Epithelial cell of esophagus (primary cell): Measurements from ENCODE around the gene LTA.
A peak's percentile ranks its signal among the peaks of the same experiment; 100 is the strongest.
"Not testable (repeated sequence)": the region's sequence is repeated elsewhere in the genome, so short reads cannot be mapped to it uniquely, and the experiment has no call there.

Source experiments
- DNase-seq: peaks from one replicate; pipeline ENCODE4 v3.0.0; 2010; ENCODE audit warnings: low read depth
- H3K4me3 ChIP-seq: 2 replicates; pipeline ENCODE4 v1.5.1; 2011; ENCODE audit warnings: mild to moderate bottlenecking, low read length, control low read depth
- CTCF ChIP-seq: IDR thresholded peaks from 2 replicates; pipeline ENCODE4 v1.5.1; 2011; ENCODE audit warnings: low read depth, mild to moderate bottlenecking, low read length, control low read depth, inconsistent platforms; ENCODE audit not compliant: insufficient read depth; ENCODE audit errors: missing control alignments

LTA gene

GRCh38 chr6:31582230-31582643, 10.1 kb downstream of the LTA start, which contains the start of gene LTB:
Gene LTB, minus strand, starts transcription at chr6:31582424. Its CDS starts 7 bp downstream, at chr6:31582417.
- no peak for TF ChIP-seq CTCF
- H3K4me3 ChIP-seq, result peak within 1 kb of the TSS; percentile 86
- no peak for DNase-seq

DNA sequence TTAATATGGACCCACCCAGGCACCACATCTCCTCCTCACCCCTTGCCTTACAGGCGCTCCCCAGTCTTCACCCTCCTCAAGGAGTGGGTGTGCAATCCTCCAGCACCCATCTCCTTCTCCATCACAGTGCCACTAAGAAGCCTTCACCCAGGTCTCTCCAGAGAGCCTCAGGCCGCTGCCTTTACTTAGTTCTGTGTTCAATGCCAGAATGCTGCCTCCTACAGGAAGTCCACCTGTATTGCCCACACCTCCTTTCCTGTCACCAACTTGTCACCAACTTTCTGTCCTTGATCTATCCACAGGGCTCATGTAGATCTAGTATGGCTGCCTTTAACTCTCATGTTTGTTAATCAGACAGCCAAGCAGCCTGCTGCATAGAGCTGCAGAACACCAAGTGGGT, 13.4 kb downstream of the LTA start:
- TF ChIP-seq CTCF, result peak; percentile 17
- no peak for DNase-seq
- H3K4me3 ChIP-seq, result no peak overlapping the region

- H3K4me3 ChIP-seq, result no peak within 1 kb of the TSS
- TF ChIP-seq CTCF, result no peak
- DNase-seq, result no peak
Observed at GRCh38 chr6:31586008-31586407, 13.9 kb downstream of the LTA start, which contains the start of gene LST1. Gene LST1, plus strand, starts transcription at chr6:31586277. Its CDS starts 1,023 bp downstream, at chr6:31587300.

DNA sequence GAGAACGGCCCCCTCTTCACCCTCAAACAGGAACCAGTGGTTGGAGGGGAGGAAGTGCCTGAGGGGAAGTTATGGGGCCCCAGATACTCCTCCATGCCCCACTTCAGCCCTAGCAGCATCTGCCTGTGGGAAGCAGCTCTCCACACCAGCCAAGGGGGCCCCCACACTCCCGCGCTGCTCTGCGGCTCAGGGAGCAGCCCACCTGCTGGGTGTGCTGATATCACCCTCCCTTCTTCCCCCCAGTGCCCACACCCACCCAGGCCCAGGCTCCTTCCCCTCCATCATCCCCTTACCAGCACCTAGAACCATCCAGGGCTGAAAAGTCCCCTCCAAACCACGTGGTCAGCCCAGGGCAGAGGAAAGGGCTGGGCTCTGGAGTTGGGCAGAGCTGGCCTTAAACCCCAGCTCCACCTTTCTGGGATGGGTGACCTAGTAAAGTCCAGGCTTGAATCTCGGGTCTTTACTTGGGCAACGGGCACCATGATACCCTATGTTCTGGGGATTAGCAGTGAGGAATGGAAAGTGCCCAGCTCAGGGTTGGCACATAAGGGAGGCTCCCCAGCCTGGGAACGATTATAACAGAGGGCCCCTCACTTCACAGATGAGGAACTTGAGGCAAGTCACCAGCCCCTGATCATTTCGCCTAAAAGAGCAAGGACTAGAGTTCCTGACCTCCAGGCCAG, 14.7 kb downstream of the LTA start:
- DNase-seq, result no peak
- H3K4me3 ChIP-seq, result no peak overlapping the region
- no peak for TF ChIP-seq CTCF

GRCh38 chr6:31587791-31588777, 16.0 kb downstream of the LTA start:
- no peak for DNase-seq
- no peak for TF ChIP-seq CTCF
- no peak overlapping the region for H3K4me3 ChIP-seq

DNA sequence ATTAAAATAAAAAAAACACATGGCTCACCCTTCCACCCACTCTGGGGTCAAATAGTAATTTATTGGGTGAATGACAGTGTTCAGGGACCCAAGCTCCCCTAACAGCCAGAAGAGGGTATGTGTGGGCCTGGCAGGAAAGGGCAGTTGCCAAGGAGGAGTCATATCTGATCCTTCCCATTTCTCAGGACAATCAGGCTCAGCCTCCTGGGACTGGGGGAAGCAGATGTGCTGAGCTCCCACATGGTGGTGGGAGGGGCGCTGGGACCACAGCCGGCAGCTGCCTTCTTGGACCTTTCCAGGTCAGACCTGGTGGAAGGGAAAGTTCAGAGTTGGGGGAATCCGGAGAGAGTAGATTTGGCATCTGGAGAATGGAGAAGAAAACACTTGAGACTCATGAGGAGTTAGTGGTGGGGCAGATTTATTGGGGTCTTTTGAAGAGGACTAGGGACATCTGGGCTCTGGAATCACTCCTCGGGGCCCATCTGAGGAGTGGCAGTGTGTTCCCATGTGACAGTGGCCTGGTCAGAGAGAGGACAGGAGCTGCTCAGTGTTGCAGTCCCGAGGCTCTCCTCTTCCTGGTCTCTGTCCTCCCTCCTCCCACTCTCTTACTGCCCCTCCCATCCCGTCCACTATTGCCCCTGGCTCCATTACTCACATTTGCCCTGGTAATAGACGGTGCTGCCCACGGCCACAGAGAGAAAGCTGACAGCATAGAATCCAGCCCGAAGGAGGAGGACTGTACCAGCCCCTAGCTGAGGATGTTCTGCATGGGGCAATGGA, 17.0 kb downstream of the LTA start:
- no peak overlapping the region for H3K4me3 ChIP-seq
- DNase-seq, result no peak
- TF ChIP-seq CTCF, result no peak

GRCh38 chr6:31590691-31591090, 18.6 kb downstream of the LTA start:
- H3K4me3 ChIP-seq, DNase-seq: not testable (repeated sequence)
